SK-N-SH (cell line): Measurements from ENCODE around the gene ATXN7L2. TPM values are rescaled to one million over a fixed set of nuclear protein-coding genes. Genes with fewer than 3 reads are reported as not detected.
"Not testable (repeated sequence)": the region's sequence is repeated elsewhere in the genome, so short reads cannot be mapped to it uniquely, and the experiment has no call there.

ENCODE experiments used
- CTCF ChIA-PET: fragments of 300-600, 350-600 bp; formaldehyde crosslinking; extraction: SDS; loops from one replicate; lab custom pipeline; 2021; lab: Yijun Ruan, JAX
- POLR2A ChIA-PET: fragments of 350-600 bp; sonication (Branson Sonifier 250); formaldehyde crosslinking; extraction: SDS; loops from one replicate; lab custom pipeline; 2020; ENCODE audit warnings: antibody characterized with exemption, inconsistent platforms; lab: Yijun Ruan, JAX
- DNase-seq: peaks from one replicate; pipeline ENCODE4 v3.0.0; 2012
- H2AFZ ChIP-seq: fragments of 200-600 bp; sonication (generic); 2 replicates; pipeline ENCODE4 v1.8.1; 2016; ENCODE audit warnings: antibody characterized with exemption, mild to moderate bottlenecking, low read depth
- H3F3A ChIP-seq: fragments of 200-600 bp; sonication (generic); replicated peaks from 2 replicates; pipeline ENCODE3; 2016; ENCODE audit warnings: antibody characterized with exemption, mild to moderate bottlenecking; ENCODE audit not compliant: insufficient read depth
- H3K27ac ChIP-seq, 2 experiments: fragments of 200-500 bp in 1 of 2; fragments of 200-600 bp in 1 of 2; sonication (Bioruptor generic) in 1 of 2; sonication (generic), shearing (Covaris generic) in 1 of 2; 2 replicates each; pipeline versions ENCODE4 v1.5.1 to v1.6.1; 2014 to 2016; ENCODE audit warnings: low read depth in 2 of 2, inconsistent platforms in 1 of 2, low read length in 1 of 2, mild to moderate bottlenecking in 1 of 2, mixed read lengths in 1 of 2
- H3K27me3 ChIP-seq: fragments of 200-600 bp; sonication (generic), shearing (Covaris generic); 2 replicates; pipeline ENCODE4 v1.6.1; 2016; ENCODE audit warnings: mixed run types; ENCODE audit not compliant: insufficient read depth
- H3K36me3 ChIP-seq, 2 experiments: fragments of 200-500 bp in 1 of 2; fragments of 200-600 bp in 1 of 2; sonication (Bioruptor generic) in 1 of 2; sonication (generic) in 1 of 2; replicated peaks in 1 of 2; 2 replicates each; pipeline versions ENCODE3 to v1.5.1; 2014 to 2016; ENCODE audit warnings: low read length in 1 of 2, mild to moderate bottlenecking in 1 of 2; ENCODE audit not compliant: insufficient read depth in 2 of 2, control insufficient read depth in 1 of 2
- H3K4me1 ChIP-seq, 2 experiments: fragments of 200-500 bp in 1 of 2; fragments of 200-600 bp in 1 of 2; sonication (Bioruptor generic) in 1 of 2; sonication (generic), shearing (Covaris generic) in 1 of 2; 2 replicates each; pipeline versions ENCODE4 v1.5.1 to v1.6.1; 2014 to 2016; ENCODE audit warnings: low read depth in 1 of 2, low read length in 1 of 2, mixed run types in 1 of 2; ENCODE audit not compliant: insufficient read depth in 2 of 2, control insufficient read depth in 1 of 2
- H3K4me2 ChIP-seq: fragments of 200-600 bp; sonication (generic), shearing (Covaris generic); 2 replicates; pipeline ENCODE4 v1.6.1; 2017; ENCODE audit warnings: mixed run types
- H3K4me3 ChIP-seq, 2 experiments: fragments of 200-500 bp in 1 of 2; fragments of 200-600 bp in 1 of 2; sonication (Bioruptor generic) in 1 of 2; sonication (generic), shearing (Covaris generic) in 1 of 2; 2 replicates each; pipeline versions ENCODE4 v1.5.1 to v1.8.1; 2014 to 2016; ENCODE audit warnings: low read depth in 2 of 2, inconsistent platforms in 1 of 2, low read length in 1 of 2, mild to moderate bottlenecking in 1 of 2, mixed read lengths in 1 of 2, moderate library complexity in 1 of 2
- H3K79me2 ChIP-seq: fragments of 200-600 bp; sonication (generic); 2 replicates; pipeline ENCODE4 v1.8.1; 2017; ENCODE audit warnings: mild to moderate bottlenecking; ENCODE audit not compliant: insufficient read depth
- H3K9ac ChIP-seq: fragments of 200-600 bp; sonication (generic); 2 replicates; pipeline ENCODE4 v1.6.1; 2017; ENCODE audit warnings: mixed run types
- H3K9me2 ChIP-seq: fragments of 200-600 bp; sonication (generic); 2 replicates; pipeline ENCODE4 v1.6.1; 2017; ENCODE audit warnings: mixed run types
- H3K9me3 ChIP-seq: fragments of 200-600 bp; sonication (generic); 2 replicates; pipeline ENCODE4 v1.6.1; 2017; ENCODE audit warnings: mixed run types, mild to moderate bottlenecking, moderate library complexity
- H4K20me1 ChIP-seq: fragments of 200-600 bp; sonication (generic); 2 replicates; pipeline ENCODE4 v1.6.1; 2017; ENCODE audit warnings: mild to moderate bottlenecking, mixed run types; ENCODE audit not compliant: insufficient read depth
- CHD2 ChIP-seq: fragments of 150-350 bp; IDR thresholded peaks from 2 replicates; pipeline ENCODE4 v1.6.1; 2018; ENCODE audit warnings: low read length; ENCODE audit not compliant: partially characterized antibody
- EZH2phosphoT487 ChIP-seq: fragments of 200-600 bp; sonication (generic); IDR thresholded peaks from 2 replicates; pipeline ENCODE4 v1.6.1; 2017; ENCODE audit warnings: low read depth, mixed run types, mild to moderate bottlenecking, antibody characterized with exemption, moderate library complexity, borderline replicate concordance
- FOXJ3 ChIP-seq: sonication (generic); formaldehyde crosslinking; IDR thresholded peaks from 2 replicates; pipeline ENCODE4 v1.5.1; 2020; ENCODE audit warnings: mild to moderate bottlenecking, missing genetic modification reagents
- GATA2 ChIP-seq: sonication (generic); formaldehyde crosslinking; IDR thresholded peaks from 2 replicates; pipeline ENCODE4 v1.5.0; 2020; ENCODE audit warnings: mild to moderate bottlenecking, missing genetic modification reagents
- MEF2A ChIP-seq: IDR thresholded peaks from 2 replicates; pipeline ENCODE4 v1.4.0; 2012; ENCODE audit warnings: low read depth, borderline replicate concordance
- NFIC ChIP-seq: IDR thresholded peaks from 2 replicates; pipeline ENCODE4 v1.4.0; 2012; ENCODE audit warnings: borderline replicate concordance
- PBX3 ChIP-seq: IDR thresholded peaks from 2 replicates; pipeline ENCODE4; 2012
- RAD21 ChIP-seq: IDR thresholded peaks from 2 replicates; pipeline ENCODE4 v1.6.1; 2012; ENCODE audit warnings: mild to moderate bottlenecking, low read length
- RCOR1 ChIP-seq: fragments of 150-350 bp; IDR thresholded peaks from 2 replicates; pipeline ENCODE4 v1.6.1; 2017; ENCODE audit warnings: antibody characterized with exemption, low read length
- TAF1 ChIP-seq: IDR thresholded peaks from 2 replicates; pipeline ENCODE4 v1.6.1; 2012; ENCODE audit warnings: low read depth, mild to moderate bottlenecking, low read length, moderate library complexity, borderline replicate concordance
- TEAD4 ChIP-seq: IDR thresholded peaks from 2 replicates; pipeline ENCODE4 v1.4.0; 2012; ENCODE audit warnings: mild to moderate bottlenecking, borderline replicate concordance; ENCODE audit not compliant: insufficient read depth
- YY1 ChIP-seq: IDR thresholded peaks from 2 replicates; pipeline ENCODE4 v1.4.0; 2012; ENCODE audit warnings: low read depth, mild to moderate bottlenecking
- WGBS: methylation state at CpG from one replicate; pipeline ENCODE4 v1.1.6; 2017; ENCODE audit warnings: low lambda C conversion rate; 5-methylcytosine and 5-hydroxymethylcytosine counted together
- polyA plus RNA-seq, 3 experiments: library from polyadenylated mRNA; depleted of rRNA; stranded (reverse); fragments of >200 nt; gene quantifications; 2 replicates each; pipeline ENCODE4 v1.2.3, GENCODE V29; 2012
- TF ChIP-seq, protein P1 (sequence below): fragments of 150-350 bp; IDR thresholded peaks from 2 replicates; pipeline ENCODE4 v1.6.1; 2017; ENCODE audit warnings: antibody characterized with exemption, low read length, low read depth, borderline replicate concordance
- TF ChIP-seq, protein P2 (sequence below): IDR thresholded peaks from 2 replicates; pipeline ENCODE4 v1.4.0; 2012; ENCODE audit warnings: low read depth

ATXN7L2 gene
- polyA plus RNA-seq, 1 of the 3 experiments (the other 2 are of a cell fraction), result 4.0 TPM

DNA sequence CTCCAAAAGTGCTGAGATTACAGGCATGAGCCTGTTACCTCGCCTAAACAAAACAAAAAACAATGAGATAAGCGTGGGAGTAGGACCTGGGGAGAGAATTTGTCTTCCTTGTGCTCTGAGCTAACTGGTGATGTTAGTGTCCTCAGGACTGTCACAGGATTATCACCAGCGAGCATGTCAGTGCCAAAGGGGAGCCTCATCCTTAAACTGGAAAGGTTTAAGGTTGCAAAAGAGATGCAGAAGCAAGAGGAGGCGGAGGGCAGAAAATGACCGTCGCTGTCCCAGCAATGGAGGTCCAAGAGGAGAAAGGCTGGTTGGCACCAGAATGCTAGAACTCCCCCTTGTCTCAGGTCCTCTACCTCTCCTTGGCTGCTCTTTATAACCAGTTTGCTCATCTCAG lies 13.5 kb upstream of the ATXN7L2 start:
- Histone ChIP-seq H3K9me3 (no peaks in the 10 kb centered on the region), H3K36me3 (no peaks in the 10 kb centered on the region), H3K27me3 (peaks cover 95% of the 10 kb centered on the region), H3K4me1 (no peaks in the 10 kb centered on the region; a peak in 1 of 4 replicates), H3K4me2 (no peak overlapping the region), H4K20me1 (no peaks in the 10 kb centered on the region)
- DNase-seq, result no peak
- POLR2A ChIA-PET, result no interaction called here
- TF ChIP-seq TAF1 (no peak), GATA2 (no peak), EZH2phosphoT487 (no peak), RAD21 (no peak), FOXJ3 (CRISPR knock-in tag) (no peak)
- TF ChIP-seq, all 33 proteins: peak for 0
- Histone ChIP-seq H3K9ac (no peak overlapping the region), H3K79me2 (no peaks in the 10 kb centered on the region), H3K9me2 (no peaks in the 10 kb centered on the region), H3F3A (no peaks in the 10 kb centered on the region), H3K27ac (no peak overlapping the region), H2AFZ (no peak overlapping the region), H3K4me3 (no peak overlapping the region)
- 41% methylated on average over 6 of the region's 6 CpGs for WGBS
- CTCF ChIA-PET, result interaction anchor here (0.7 to 2.8 kb wide), 4 partner anchors 12 to 62 kb away, joined by 3 to 12 read pairs (median 4); no protein-coding TSS in a partner anchor

DNA sequence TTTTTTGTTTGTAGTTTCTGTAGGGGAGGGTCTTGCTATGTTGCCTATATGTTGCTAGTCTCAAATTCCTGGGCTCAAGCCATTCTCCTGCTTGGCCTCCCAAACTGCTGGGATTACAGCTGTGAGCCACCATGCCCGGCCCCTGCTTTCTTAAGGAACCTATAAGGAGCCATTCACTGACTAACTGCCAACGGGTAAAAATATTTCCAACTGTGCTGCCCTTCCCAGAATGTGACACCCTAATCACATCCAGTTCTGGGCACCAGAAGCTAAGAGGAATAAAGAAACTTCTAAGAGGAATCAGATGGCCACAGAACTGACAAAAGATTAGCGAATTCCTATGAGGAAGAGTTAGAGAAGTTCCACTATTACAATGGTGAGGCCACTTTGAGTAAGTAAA lies 10.9 kb upstream of the ATXN7L2 start:
- Histone ChIP-seq H2AFZ (no peak overlapping the region), H3K9me2 (no peaks in the 10 kb centered on the region), H3K4me1 (no peaks in the 10 kb centered on the region; a peak in 1 of 4 replicates), H3K27me3 (peaks cover 94% of the 10 kb centered on the region), H3K4me2 (no peak overlapping the region), H3F3A (no peaks in the 10 kb centered on the region), H3K27ac (no peak overlapping the region), H3K9ac (no peak overlapping the region), H3K79me2 (no peaks in the 10 kb centered on the region), H3K4me3 (no peak overlapping the region), H3K36me3 (no peaks in the 10 kb centered on the region), H4K20me1 (no peaks in the 10 kb centered on the region), H3K9me3 (no peaks in the 10 kb centered on the region)
- POLR2A ChIA-PET, result no interaction called here
- CTCF ChIA-PET, result interaction anchor here (0.5 to 1.6 kb wide), 4 partner anchors 10 to 60 kb away, joined by 3 to 6 read pairs (median 4); partner anchors contain the start of gene ATXN7L2
- no peak for DNase-seq
- WGBS, result 19% methylated on average over 3 of the region's 3 CpGs
- TF ChIP-seq NFIC (no peak), YY1 (no peak), RCOR1 (no peak), RAD21 (no peak), MEF2A (no peak), TEAD4 (no peak), GATA2 (no peak), EZH2phosphoT487 (no peak), PBX3 (no peak), CHD2 (no peak)
- TF ChIP-seq, protein P1, sequence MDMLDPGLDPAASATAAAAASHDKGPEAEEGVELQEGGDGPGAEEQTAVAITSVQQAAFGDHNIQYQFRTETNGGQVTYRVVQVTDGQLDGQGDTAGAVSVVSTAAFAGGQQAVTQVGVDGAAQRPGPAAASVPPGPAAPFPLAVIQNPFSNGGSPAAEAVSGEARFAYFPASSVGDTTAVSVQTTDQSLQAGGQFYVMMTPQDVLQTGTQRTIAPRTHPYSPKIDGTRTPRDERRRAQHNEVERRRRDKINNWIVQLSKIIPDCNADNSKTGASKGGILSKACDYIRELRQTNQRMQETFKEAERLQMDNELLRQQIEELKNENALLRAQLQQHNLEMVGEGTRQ, result no peak
- TF ChIP-seq, protein P2, sequence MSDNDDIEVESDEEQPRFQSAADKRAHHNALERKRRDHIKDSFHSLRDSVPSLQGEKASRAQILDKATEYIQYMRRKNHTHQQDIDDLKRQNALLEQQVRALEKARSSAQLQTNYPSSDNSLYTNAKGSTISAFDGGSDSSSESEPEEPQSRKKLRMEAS, result no peak

DNA sequence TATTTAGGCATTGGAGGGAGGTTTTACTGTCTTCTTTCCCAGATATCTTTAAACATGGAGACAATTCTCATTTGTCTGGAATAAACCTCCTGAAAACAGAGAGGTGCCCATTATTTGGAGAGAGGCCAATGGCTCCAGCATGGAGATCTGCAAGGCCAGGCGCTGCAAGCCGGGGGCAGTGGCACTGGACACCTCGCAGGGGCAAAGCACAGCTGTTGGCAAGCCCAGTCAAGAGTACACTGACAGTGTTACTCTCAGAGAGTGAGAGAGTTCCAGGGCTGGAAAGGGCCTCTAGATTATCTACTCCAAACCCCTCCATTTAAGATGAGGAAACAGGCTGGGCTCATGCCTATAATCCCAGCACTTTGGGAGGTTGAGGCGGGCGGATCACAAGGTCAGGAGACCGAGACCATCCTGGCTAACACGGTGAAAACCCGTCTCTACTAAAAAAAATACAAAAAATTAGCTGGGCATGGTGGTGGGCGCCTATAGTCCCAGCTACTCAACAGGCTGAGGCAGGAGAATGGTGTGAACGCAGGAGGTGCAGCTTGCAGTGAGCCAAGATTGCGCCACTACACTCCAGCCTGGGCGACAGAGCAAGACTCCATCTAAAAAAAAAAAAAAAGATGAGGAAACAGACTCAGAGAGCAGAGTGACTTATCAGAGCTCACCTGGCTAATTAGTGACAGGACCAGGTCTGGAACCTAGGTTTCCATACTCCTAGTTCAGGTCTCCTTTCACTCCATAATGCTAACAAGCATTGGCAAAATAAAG lies 10.2 kb upstream of the ATXN7L2 start:
- H3K79me2 ChIP-seq, H3K9me3 ChIP-seq, H3K4me1 ChIP-seq, H3K4me3 ChIP-seq, H3K9ac ChIP-seq, H3K4me2 ChIP-seq, H3K36me3 ChIP-seq, H3K27ac ChIP-seq, H3F3A ChIP-seq, H3K9me2 ChIP-seq, POLR2A ChIA-PET, H4K20me1 ChIP-seq, H2AFZ ChIP-seq: not testable (repeated sequence)
- CTCF ChIA-PET, result interaction anchor here (0.8 to 1.5 kb wide), 6 partner anchors 10 to 59 kb away, joined by 3 to 6 read pairs (median 3); partner anchors contain the start of gene ATXN7L2
- DNase-seq, result peak; percentile 3
- peaks cover 93% of the 10 kb centered on the region for H3K27me3 ChIP-seq
- 32% methylated on average over 12 of the region's 12 CpGs for WGBS
